Caco-2 (cell line): ENCODE results near the gene APC. TPM values are rescaled to one million over a fixed set of nuclear protein-coding genes. Genes with fewer than 3 reads are reported as not detected.

ENCODE experiments used
- BruUV-seq: library from RNA; stranded (reverse); fragments of 400-500 nt; replicated peaks from 2 replicates; lab custom pipeline; 2021; lab: Mats Ljungman, UMichigan
- CTCF ChIA-PET: fragments of 300-600 bp; sonication (Branson Sonifier 250); formaldehyde crosslinking; loops from one replicate; lab custom pipeline; 2022; ENCODE audit warnings: antibody characterized with exemption; lab: Charles Lee
- POLR2A ChIA-PET: fragments of 300-600 bp; sonication (Branson Sonifier 250); formaldehyde crosslinking; loops from one replicate; lab custom pipeline; 2022; ENCODE audit warnings: antibody characterized with exemption; lab: Charles Lee
- DNase-seq, 2 experiments: peaks; one replicate each; pipeline versions ENCODE4 v3.0.0 to v3.0.0-alpha.2; 2020 to 2022
- H3K27me3 ChIP-seq: replicated peaks from 2 replicates; pipeline ENCODE4 v1.6.0; 2011; ENCODE audit warnings: low read length; ENCODE audit not compliant: control insufficient read depth, insufficient read depth
- H3K36me3 ChIP-seq: 2 replicates; pipeline ENCODE4 v1.5.1; 2011; ENCODE audit warnings: low read length; ENCODE audit not compliant: control insufficient read depth, insufficient read depth
- H3K4me1 ChIP-seq: fragments of 250-450 bp; sonication (Bioruptor Pico); 2 replicates; pipeline ENCODE4 v1.5.1; 2020; ENCODE audit warnings: mild to moderate bottlenecking
- H3K4me3 ChIP-seq: 2 replicates; pipeline ENCODE4 v1.5.1; 2011; ENCODE audit warnings: low read depth, mild to moderate bottlenecking, control low read depth, low read length
- H3K9me3 ChIP-seq: fragments of 250-450 bp; sonication (Bioruptor Pico); 2 replicates; pipeline ENCODE4 v1.5.1; 2020; ENCODE audit warnings: mild to moderate bottlenecking, moderate library complexity
- H3K27ac Mint-ChIP-seq: one replicate; pipeline ENCODE4 v1.8.0; 2022; ENCODE audit warnings: mixed read lengths; ENCODE audit not compliant: unreplicated experiment
- H3K27me3 Mint-ChIP-seq: one replicate; pipeline ENCODE4 v1.8.0; 2022; ENCODE audit warnings: mixed read lengths; ENCODE audit not compliant: insufficient read depth, unreplicated experiment
- H3K36me3 Mint-ChIP-seq: one replicate; pipeline ENCODE4 v1.8.0; 2022; ENCODE audit warnings: mild to moderate bottlenecking, mixed read lengths; ENCODE audit not compliant: insufficient read depth, unreplicated experiment
- H3K4me1 Mint-ChIP-seq: one replicate; pipeline ENCODE4 v1.8.0; 2022; ENCODE audit warnings: low read depth, mixed read lengths; ENCODE audit not compliant: unreplicated experiment
- H3K4me3 Mint-ChIP-seq: one replicate; pipeline ENCODE4 v1.8.0; 2022; ENCODE audit warnings: mild to moderate bottlenecking, moderate library complexity, mixed read lengths; ENCODE audit not compliant: unreplicated experiment
- H3K9me3 Mint-ChIP-seq: one replicate; pipeline ENCODE4 v1.8.0; 2022; ENCODE audit warnings: mixed read lengths; ENCODE audit not compliant: unreplicated experiment
- CTCF ChIP-seq, 2 experiments: fragments of 200-600 bp in 1 of 2; IDR thresholded peaks; 1 replicate in 1 of 2; 2 replicates in 1 of 2; pipeline versions ENCODE4 v1.5.1 to v1.8.0; 2011 to 2022; ENCODE audit warnings: antibody characterized with exemption in 1 of 2, control low read depth in 1 of 2, inconsistent platforms in 1 of 2, low read depth in 1 of 2, low read length in 1 of 2, mild to moderate bottlenecking in 1 of 2, moderate library complexity in 1 of 2; ENCODE audit not compliant: insufficient read depth in 1 of 2, severe bottlenecking in 1 of 2, unreplicated experiment in 1 of 2
- intact Hi-C: fragments of 100-400 bp; cut with micrococcal nuclease; formaldehyde crosslinking; loops from one replicate; pipeline ENCODE4 v1.10.0; 2022; ENCODE audit not compliant: unreplicated experiment
- total RNA-seq: library from RNA; stranded (reverse); gene quantifications from 2 replicates; pipeline ENCODE4 v1.2.3, GENCODE V29; 2022

The APC gene
- total RNA-seq, 1 experiment from 2014 or later: 28.6 TPM

- no peaks in the 10 kb centered on the region for H3K27me3 ChIP-seq
- Mint-ChIP-seq H3K27me3 (no peaks in the 10 kb centered on the region), H3K27ac (no peak overlapping the region), H3K4me1 (no peaks in the 10 kb centered on the region), H3K9me3 (no peaks in the 10 kb centered on the region), H3K4me3 (peak overlapping the region; percentile 85), H3K36me3 (peaks cover 61% of the 10 kb centered on the region)
- ChIA-PET CTCF (no interaction called here), POLR2A (no interaction called here)
- intact Hi-C loops: loop anchor here (5.0 kb wide), 3 partner anchors 104 to 171 kb away; no protein-coding TSS in a partner anchor
- DNase-seq: no peak
- no peaks in the 10 kb centered on the region for H3K4me1 ChIP-seq
- peaks cover 1% of the 10 kb centered on the region for H3K36me3 ChIP-seq
- H3K4me3 ChIP-seq: no peak overlapping the region
- no TSS peak for BruUV-seq
- no peak for TF ChIP-seq CTCF (IDR thresholded peaks at IDR 0.05; ENCODE audit: insufficient read depth in 1 of 2, low read depth in 1 of 2, low read length in 1 of 2, severe bottlenecking in 1 of 2, unreplicated experiment in 1 of 2)
- H3K9me3 ChIP-seq: no peaks in the 10 kb centered on the region
Observed at GRCh38 chr5:112863549-112863948, 125.9 kb downstream of the APC start.

GRCh38 chr5:112865128-112865527, 127.4 kb downstream of the APC start:
- no peak overlapping the region for H3K4me3 ChIP-seq
- peaks cover 1% of the 10 kb centered on the region for H3K36me3 ChIP-seq
- no peaks in the 10 kb centered on the region for H3K27me3 ChIP-seq
- no peak overlapping the region for H3K4me3 Mint-ChIP-seq
- H3K27me3 Mint-ChIP-seq: no peaks in the 10 kb centered on the region
- no peaks in the 10 kb centered on the region for H3K9me3 ChIP-seq
- intact Hi-C loops: no loop called here
- H3K4me1 Mint-ChIP-seq: no peaks in the 10 kb centered on the region
- H3K27ac Mint-ChIP-seq: no peak overlapping the region
- H3K4me1 ChIP-seq: no peaks in the 10 kb centered on the region
- no peak for TF ChIP-seq CTCF (IDR thresholded peaks at IDR 0.05; ENCODE audit: insufficient read depth in 1 of 2, low read depth in 1 of 2, low read length in 1 of 2, severe bottlenecking in 1 of 2, unreplicated experiment in 1 of 2)
- peaks cover 74% of the 10 kb centered on the region for H3K36me3 Mint-ChIP-seq
- BruUV-seq: no TSS peak
- CTCF ChIA-PET: no interaction called here
- H3K9me3 Mint-ChIP-seq: no peaks in the 10 kb centered on the region
- DNase-seq: no peak
- POLR2A ChIA-PET: interaction anchor here (0.7 kb wide), 1 partner anchor 1624 kb away, joined by 3 read pairs; no protein-coding TSS in a partner anchor

- ChIA-PET CTCF (no interaction called here), POLR2A (no interaction called here)
- TF ChIP-seq CTCF (IDR thresholded peaks at IDR 0.05; ENCODE audit: insufficient read depth in 1 of 2, low read depth in 1 of 2, low read length in 1 of 2, severe bottlenecking in 1 of 2, unreplicated experiment in 1 of 2): no peak
- Histone ChIP-seq H3K36me3 (peaks cover 1% of the 10 kb centered on the region), H3K4me3 (no peak overlapping the region), H3K9me3 (no peaks in the 10 kb centered on the region), H3K4me1 (no peaks in the 10 kb centered on the region), H3K27me3 (no peaks in the 10 kb centered on the region)
- Mint-ChIP-seq H3K4me1 (no peaks in the 10 kb centered on the region), H3K27ac (no peak overlapping the region), H3K4me3 (no peak overlapping the region), H3K27me3 (no peaks in the 10 kb centered on the region), H3K9me3 (no peaks in the 10 kb centered on the region), H3K36me3 (peaks cover 78% of the 10 kb centered on the region)
- no TSS peak for BruUV-seq
- DNase-seq: no peak
- intact Hi-C loops: no loop called here
Observed at GRCh38 chr5:112866739-112867138, 129.1 kb downstream of the APC start.
